ENCODE results near the gene CDH13.

The CDH13 gene

GRCh38 chr16:83439412-83439811 is 812.6 kb downstream of the CDH13 start:
- no peak for DNase-seq (ENCODE audit: low spot score)

GRCh38 chr16:83441517-83441916 is 814.7 kb downstream of the CDH13 start:
- peak; percentile 75 for DNase-seq (ENCODE audit: low spot score)

- no peak for DNase-seq (ENCODE audit: low spot score)
Observed at GRCh38 chr16:83443972-83444371, 817.2 kb downstream of the CDH13 start.

- no peak for DNase-seq (ENCODE audit: low spot score)
Observed at GRCh38 chr16:83447560-83447959, 820.8 kb downstream of the CDH13 start.

GRCh38 chr16:83449861-83450260 is 823.1 kb downstream of the CDH13 start:
- DNase-seq (ENCODE audit: low spot score): no peak

GRCh38 chr16:83453977-83454376 is 827.2 kb downstream of the CDH13 start:
- no peak for DNase-seq (ENCODE audit: low spot score)

GRCh38 chr16:83455716-83456115 is 828.9 kb downstream of the CDH13 start:
- DNase-seq (ENCODE audit: low spot score): no peak

- no peak for DNase-seq (ENCODE audit: low spot score)
Observed at GRCh38 chr16:83456934-83457333, 830.2 kb downstream of the CDH13 start.

GRCh38 chr16:83458612-83459011 is 831.8 kb downstream of the CDH13 start:
- peak; percentile 56 for DNase-seq (ENCODE audit: low spot score)

- no peak for DNase-seq (ENCODE audit: low spot score)
Observed at GRCh38 chr16:83464991-83465390, 838.2 kb downstream of the CDH13 start.

GRCh38 chr16:83470416-83470815 is 843.6 kb downstream of the CDH13 start:
- peak; percentile 32 for DNase-seq (ENCODE audit: low spot score)

GRCh38 chr16:83472776-83473501 is 846.2 kb downstream of the CDH13 start:
- no peak for DNase-seq (ENCODE audit: low spot score)

GRCh38 chr16:83473926-83474650 is 847.3 kb downstream of the CDH13 start:
- no peak for DNase-seq (ENCODE audit: low spot score)

- DNase-seq (ENCODE audit: low spot score): peak; percentile 7
Observed at GRCh38 chr16:83475108-83475507, 848.3 kb downstream of the CDH13 start.

- DNase-seq (ENCODE audit: low spot score): no peak
Observed at GRCh38 chr16:83481589-83481988, 854.8 kb downstream of the CDH13 start.

GRCh38 chr16:83482545-83483162 is 855.9 kb downstream of the CDH13 start:
- DNase-seq (ENCODE audit: low spot score): no peak

- no peak for DNase-seq (ENCODE audit: low spot score)
Observed at GRCh38 chr16:83490073-83490472, 863.3 kb downstream of the CDH13 start.

GRCh38 chr16:83494459-83494858 is 867.7 kb downstream of the CDH13 start:
- DNase-seq (ENCODE audit: low spot score): no peak

- DNase-seq (ENCODE audit: low spot score): no peak
Observed at GRCh38 chr16:83501481-83501880, 874.7 kb downstream of the CDH13 start.

- no peak for DNase-seq (ENCODE audit: low spot score)
Observed at GRCh38 chr16:83508295-83508694, 881.5 kb downstream of the CDH13 start.

GRCh38 chr16:83509316-83509715 is 882.5 kb downstream of the CDH13 start:
- no peak for DNase-seq (ENCODE audit: low spot score)

- no peak for DNase-seq (ENCODE audit: low spot score)
Observed at GRCh38 chr16:83510906-83511305, 884.1 kb downstream of the CDH13 start.
